GM10266 (cell line): ENCODE data around the gene SNX10.

Experiments
- DNase-seq: peaks from one replicate; pipeline ENCODE4 v3.0.0; 2012; ENCODE audit errors: extremely low spot score
- TF ChIP-seq, protein P1 (sequence below): IDR thresholded peaks from 2 replicates; pipeline ENCODE4 v1.5.1; 2012; ENCODE audit warnings: mild to moderate bottlenecking, low read depth; ENCODE audit not compliant: control insufficient read depth, insufficient read depth; ENCODE audit errors: missing control alignments

SNX10 gene

GRCh38 chr7:26417911-26418413, 126.3 kb downstream of the SNX10 start:
- no peak for DNase-seq
- TF ChIP-seq, protein P1, sequence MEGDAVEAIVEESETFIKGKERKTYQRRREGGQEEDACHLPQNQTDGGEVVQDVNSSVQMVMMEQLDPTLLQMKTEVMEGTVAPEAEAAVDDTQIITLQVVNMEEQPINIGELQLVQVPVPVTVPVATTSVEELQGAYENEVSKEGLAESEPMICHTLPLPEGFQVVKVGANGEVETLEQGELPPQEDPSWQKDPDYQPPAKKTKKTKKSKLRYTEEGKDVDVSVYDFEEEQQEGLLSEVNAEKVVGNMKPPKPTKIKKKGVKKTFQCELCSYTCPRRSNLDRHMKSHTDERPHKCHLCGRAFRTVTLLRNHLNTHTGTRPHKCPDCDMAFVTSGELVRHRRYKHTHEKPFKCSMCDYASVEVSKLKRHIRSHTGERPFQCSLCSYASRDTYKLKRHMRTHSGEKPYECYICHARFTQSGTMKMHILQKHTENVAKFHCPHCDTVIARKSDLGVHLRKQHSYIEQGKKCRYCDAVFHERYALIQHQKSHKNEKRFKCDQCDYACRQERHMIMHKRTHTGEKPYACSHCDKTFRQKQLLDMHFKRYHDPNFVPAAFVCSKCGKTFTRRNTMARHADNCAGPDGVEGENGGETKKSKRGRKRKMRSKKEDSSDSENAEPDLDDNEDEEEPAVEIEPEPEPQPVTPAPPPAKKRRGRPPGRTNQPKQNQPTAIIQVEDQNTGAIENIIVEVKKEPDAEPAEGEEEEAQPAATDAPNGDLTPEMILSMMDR: no peak

- TF ChIP-seq, protein P1: no peak
- no peak for DNase-seq
Observed at GRCh38 chr7:26419198-26419597, 127.5 kb downstream of the SNX10 start.

DNA sequence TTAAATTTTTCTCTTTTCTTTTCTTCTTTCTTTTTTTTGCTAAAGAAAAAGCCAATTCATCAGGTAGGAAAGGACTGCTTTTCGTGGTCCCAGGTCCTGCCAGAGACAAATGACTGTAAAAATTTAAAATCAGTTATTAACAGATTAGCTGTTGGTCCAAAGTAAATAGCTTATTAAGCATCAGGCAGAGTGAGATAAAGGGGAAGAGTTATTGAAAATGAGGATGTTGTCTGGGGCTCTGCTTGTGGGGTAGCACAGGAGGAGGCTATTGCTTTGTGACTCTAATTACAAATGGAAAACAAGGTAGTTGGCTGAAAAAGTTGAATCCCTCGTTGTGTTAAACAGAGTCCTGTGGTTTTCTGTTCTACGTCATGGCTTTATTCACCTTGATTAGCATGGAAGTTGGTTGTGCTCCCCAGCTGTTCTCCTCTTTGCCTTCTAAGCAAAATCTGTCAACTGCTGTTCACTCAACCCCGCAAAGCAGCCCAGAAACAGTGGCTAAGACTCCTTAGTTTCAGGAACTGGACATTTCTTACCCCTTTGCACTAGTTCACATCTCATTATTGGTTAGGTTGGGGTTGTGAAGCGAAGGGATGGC, 128.9 kb downstream of the SNX10 start:
- no peak for DNase-seq
- TF ChIP-seq, protein P1: no peak

- no peak for DNase-seq
- TF ChIP-seq, protein P1: no peak
Observed at GRCh38 chr7:26422761-26423160, 131.1 kb downstream of the SNX10 start.

GRCh38 chr7:26423436-26423835, 131.8 kb downstream of the SNX10 start:
- TF ChIP-seq, protein P1: no peak
- DNase-seq: no peak
